SIG-M5 treated with dmso at 0.1 percent for 504 hours (cell line): Measurements from ENCODE around the gene PNKD.
A peak's percentile ranks its signal among the peaks of the same experiment; 100 is the strongest.
"Not testable (repeated sequence)": the region's sequence is repeated elsewhere in the genome, so short reads cannot be mapped to it uniquely, and the experiment has no call there.

Source experiments
- DNase-seq: peaks from one replicate; lab custom pipeline; 2025; ENCODE audit not compliant: unreplicated experiment; lab: John Stamatoyannopoulos, UW

The PNKD gene

GRCh38 chr2:218291318-218292047 is 21.2 kb downstream of the PNKD start:
- no peak for DNase-seq

GRCh38 chr2:218292048-218293014 is 22.0 kb downstream of the PNKD start, which contains the start of gene TMBIM1:
Gene TMBIM1, minus strand, starts transcription at chr2:218292503. Its CDS starts 10,362 bp downstream, at chr2:218282141.
- peak; percentile 80 for DNase-seq

- DNase-seq: no peak
These were observed 23.6 kb downstream of the PNKD start for GRCh38 chr2:218293715-218294429.

GRCh38 chr2:218294430-218295022 is 24.2 kb downstream of the PNKD start:
- DNase-seq: no peak

- no peak for DNase-seq
These were observed 24.7 kb downstream of the PNKD start for GRCh38 chr2:218295029-218295428.

- no peak for DNase-seq
These were observed 25.9 kb downstream of the PNKD start for GRCh38 chr2:218296200-218296599.

- no peak for DNase-seq
These were observed 26.5 kb downstream of the PNKD start for GRCh38 chr2:218296847-218297246.

GRCh38 chr2:218298314-218298875 is 28.1 kb downstream of the PNKD start:
- DNase-seq: no peak

GRCh38 chr2:218300141-218300540 is 29.8 kb downstream of the PNKD start:
- no peak for DNase-seq

- peak; percentile 86 for DNase-seq
These were observed 31.0 kb downstream of the PNKD start for GRCh38 chr2:218301176-218301819.

- no peak for DNase-seq
These were observed 35.1 kb downstream of the PNKD start for GRCh38 chr2:218305383-218305782.

GRCh38 chr2:218306184-218306920 is 36.0 kb downstream of the PNKD start:
- no peak for DNase-seq

GRCh38 chr2:218307415-218308090 is 37.2 kb downstream of the PNKD start:
- DNase-seq: no peak

- no peak for DNase-seq
These were observed 40.7 kb downstream of the PNKD start for GRCh38 chr2:218310853-218311540.

GRCh38 chr2:218311541-218312266 is 41.4 kb downstream of the PNKD start:
- not testable (repeated sequence) for DNase-seq

- no peak for DNase-seq
These were observed 42.0 kb downstream of the PNKD start for GRCh38 chr2:218312267-218312756.

- DNase-seq: no peak
These were observed 43.0 kb downstream of the PNKD start for GRCh38 chr2:218313356-218313755.
